SK-N-MC (cell line): Measurements from ENCODE around the gene TYW1.
"Not testable (repeated sequence)": the region's sequence is repeated elsewhere in the genome, so short reads cannot be mapped to it uniquely, and the experiment has no call there.

Experiments
- EZH2 ChIP-seq: fragments of 200-600 bp; sonication (generic); IDR thresholded peaks from one replicate; pipeline ENCODE4 v1.6.1; 2017; ENCODE audit warnings: antibody characterized with exemption
- POLR2AphosphoS5 ChIP-seq: IDR thresholded peaks from 2 replicates; pipeline ENCODE4 v1.6.1; 2012; ENCODE audit warnings: mild to moderate bottlenecking, low read depth, low read length, borderline replicate concordance

DNA sequence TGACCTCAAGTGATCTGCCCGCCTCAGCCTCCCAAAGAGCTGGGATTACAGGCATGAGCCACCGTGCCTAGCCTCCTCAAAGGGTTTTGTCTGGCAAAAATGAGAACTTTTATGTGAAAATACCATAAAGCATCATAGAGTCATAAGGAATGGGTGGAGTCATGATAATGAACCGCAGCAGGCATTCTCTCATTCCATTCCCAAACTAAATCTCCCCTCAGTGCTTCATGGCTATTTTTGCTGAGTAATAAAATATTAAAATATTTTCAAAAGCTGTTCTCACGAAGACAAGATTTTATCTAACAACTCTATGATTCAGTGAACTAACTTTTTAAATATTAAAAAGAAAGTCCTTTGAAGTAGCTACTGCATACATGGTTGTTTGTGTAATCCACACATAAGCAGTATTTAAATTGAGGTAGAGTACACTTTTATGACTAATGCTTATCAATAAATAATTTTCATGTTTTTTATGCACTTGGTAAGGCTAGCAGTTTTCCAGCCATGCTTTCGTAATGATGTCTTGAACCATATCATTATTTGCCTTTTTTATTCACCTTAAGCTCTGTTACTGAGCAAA lies 195.6 kb downstream of the TYW1 start:
- not testable (repeated sequence) for TF ChIP-seq POLR2AphosphoS5, EZH2
